HepG2 (cell line): ENCODE results near the gene PKMYT1. TPM values are rescaled to one million over a fixed set of nuclear protein-coding genes. Genes with fewer than 3 reads are reported as not detected.

Experiments
- AGO2 ChIP-seq: fragments of 200-400 bp; formaldehyde crosslinking; optimal IDR thresholded peaks from 2 replicates; pipeline ENCODE3; 2017; ENCODE audit warnings: mild to moderate bottlenecking, low read depth, low read length, moderate library complexity
- CHCHD3 ChIP-seq: sonication (generic); formaldehyde crosslinking; IDR thresholded peaks from 2 replicates; pipeline ENCODE4 v1.8.0; 2022; ENCODE audit warnings: mild to moderate bottlenecking, missing genetic modification reagents, moderate library complexity
- EZH2 ChIP-seq: conservative IDR thresholded peaks from 2 replicates; pipeline ENCODE4 v1.6.1; 2012; ENCODE audit warnings: mild to moderate bottlenecking, low read depth, low read length, moderate library complexity
- FOXK2 ChIP-seq: fragments of 450-650 bp; IDR thresholded peaks from 2 replicates; pipeline ENCODE4 v1.6.1; 2016
- KDM5A ChIP-seq: fragments of 200-600 bp; sonication (generic); IDR thresholded peaks from 2 replicates; pipeline ENCODE4 v1.7.0; 2018; ENCODE audit warnings: antibody characterized with exemption, mild to moderate bottlenecking, low read length, borderline replicate concordance
- KDM5B ChIP-seq: sonication (generic); formaldehyde crosslinking; IDR thresholded peaks from 2 replicates; pipeline ENCODE4 v1.4.0; 2020; ENCODE audit warnings: missing genetic modification reagents, mild to moderate bottlenecking, borderline replicate concordance
- MED1 ChIP-seq: sonication (generic); formaldehyde crosslinking; IDR thresholded peaks from 2 replicates; pipeline ENCODE4 v1.4.0; 2020; ENCODE audit warnings: missing genetic modification reagents
- MXI1 ChIP-seq: IDR thresholded peaks from 3 replicates; pipeline ENCODE4 v1.6.1; 2012; ENCODE audit warnings: low read depth, low read length, inconsistent platforms, borderline replicate concordance
- NCOA2 ChIP-seq: sonication (generic); formaldehyde crosslinking; IDR thresholded peaks from 2 replicates; pipeline ENCODE4 v1.8.0; 2022; ENCODE audit warnings: inconsistent platforms
- NR2C2 ChIP-seq: sonication (generic); formaldehyde crosslinking; IDR thresholded peaks from 2 replicates; pipeline ENCODE4 v1.4.0; 2020; ENCODE audit warnings: missing genetic modification reagents, mild to moderate bottlenecking, moderate library complexity, borderline replicate concordance
- YY1 ChIP-seq: IDR thresholded peaks from 2 replicates; pipeline ENCODE4 v1.6.1; 2011; ENCODE audit warnings: low read length, low read depth, moderate library complexity, mild to moderate bottlenecking; ENCODE audit not compliant: insufficient read depth, insufficient replicate concordance
- ZKSCAN5 ChIP-seq: sonication (generic); formaldehyde crosslinking; IDR thresholded peaks from 2 replicates; pipeline ENCODE4 v1.5.1; 2020; ENCODE audit warnings: mild to moderate bottlenecking, missing genetic modification reagents
- ZNF749 ChIP-seq: sonication (generic); formaldehyde crosslinking; IDR thresholded peaks from 2 replicates; pipeline ENCODE4 v1.8.0; 2022; ENCODE audit warnings: mild to moderate bottlenecking, missing genetic modification reagents, moderate library complexity, borderline replicate concordance
- ZSCAN21 ChIP-seq: sonication (generic); formaldehyde crosslinking; IDR thresholded peaks from 2 replicates; pipeline ENCODE4 v1.8.0; 2022; ENCODE audit warnings: mild to moderate bottlenecking, missing genetic modification reagents, moderate library complexity, borderline replicate concordance
- polyA plus RNA-seq, 8 experiments: library from polyadenylated mRNA; depleted of rRNA in 3 of 8; stranded (reverse) in 7 of 8; unstranded in 1 of 8; fragments of >200 nt; fragmentation: Illumina TruSeq in 4 of 8; extraction: Trizol in 4 of 8; gene quantifications; 2 replicates each; pipeline versions ENCODE4 v1.2.1 to v1.2.3, GENCODE V29; 2011 to 2016; ENCODE audit warnings: low read depth in 4 of 8, missing spikeins in 1 of 8, mixed read lengths in 1 of 8; ENCODE audit not compliant: insufficient read depth in 1 of 8
- total RNA-seq, 5 experiments: library from RNA; depleted of rRNA; stranded (reverse); fragments of >200 nt; fragmentation: Illumina TruSeq; extraction: Trizol; gene quantifications; 2 replicates each; pipeline ENCODE4 v1.2.3, GENCODE V29; 2016; ENCODE audit warnings: low read depth in 1 of 5
- TF ChIP-seq, protein P1 (sequence below): sonication (generic); formaldehyde crosslinking; IDR thresholded peaks from 2 replicates; pipeline ENCODE4 v1.5.1; 2020; ENCODE audit warnings: mild to moderate bottlenecking, missing genetic modification reagents, moderate library complexity
- TF ChIP-seq, protein P2 (sequence below): sonication (generic); formaldehyde crosslinking; IDR thresholded peaks from 2 replicates; pipeline ENCODE4 v1.5.1; 2020; ENCODE audit warnings: missing genetic modification reagents, mild to moderate bottlenecking, borderline replicate concordance
- TF ChIP-seq, protein P3 (sequence below), 2 experiments: sonication (generic) in 1 of 2; formaldehyde crosslinking in 1 of 2; IDR thresholded peaks; 2 replicates each; pipeline versions ENCODE4 v1.4.0 to v1.6.1; 2016 to 2020; ENCODE audit warnings: borderline replicate concordance in 1 of 2, low read depth in 1 of 2, mild to moderate bottlenecking in 1 of 2, missing genetic modification reagents in 1 of 2
- TF ChIP-seq, protein P4 (sequence below): sonication (generic); formaldehyde crosslinking; IDR thresholded peaks from 2 replicates; pipeline ENCODE4 v1.5.0; 2020; ENCODE audit warnings: missing genetic modification reagents, mild to moderate bottlenecking, borderline replicate concordance

The PKMYT1 gene
- total and polyA plus RNA-seq, 2 of the 13 experiments (the other 11 are each of a cell fraction or from before 2014, with no cell fraction given), result 7.0 to 27.8 TPM

DNA sequence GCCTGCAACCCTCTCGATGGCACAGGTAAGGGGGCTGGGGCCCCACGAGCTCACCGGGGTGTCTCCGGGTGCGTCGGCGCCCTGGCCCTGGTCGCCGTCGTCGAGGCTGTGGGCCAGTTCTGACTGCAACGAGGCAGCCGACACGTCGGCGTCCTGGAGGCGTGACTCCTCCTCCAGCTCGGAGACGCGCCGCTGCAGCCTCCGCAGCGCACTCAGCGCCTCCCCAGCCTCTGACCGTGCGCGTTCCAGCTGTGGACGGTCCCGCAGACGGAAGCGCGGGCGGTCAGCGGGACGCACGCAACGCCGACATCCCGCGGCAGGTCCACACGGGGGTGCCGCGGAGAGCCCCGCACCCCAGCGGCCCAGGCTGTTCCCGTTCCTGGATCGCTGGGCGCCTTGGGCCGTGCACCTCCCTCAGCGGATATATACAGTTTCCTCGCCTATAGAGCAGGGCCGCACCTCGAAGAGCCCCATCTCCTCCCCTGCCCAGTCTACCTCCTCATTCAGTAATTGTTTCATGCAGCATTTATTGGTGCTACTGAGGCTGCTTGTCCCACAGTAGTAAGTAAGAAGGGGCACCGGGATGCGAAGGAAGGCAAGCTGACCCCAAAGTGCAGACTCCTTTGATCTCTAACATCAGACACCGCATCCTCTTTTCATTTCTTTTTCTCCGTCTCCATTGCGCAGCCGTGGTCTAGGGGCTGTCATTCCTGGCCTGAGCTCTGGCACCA, 49.4 kb upstream of the PKMYT1 start (continued):
- TF ChIP-seq AGO2 (peak; percentile 68), MED1 (CRISPR knock-in tag) (no peak), ZSCAN21 (CRISPR knock-in tag) (0 out of 2 replicates have a peak, but pooled peaks have one; percentile 52), NR2C2 (CRISPR knock-in tag) (no peak), CHCHD3 (CRISPR knock-in tag) (no peak), MXI1 (no peak), KDM5A (no peak), EZH2 (peak; percentile 95), ZKSCAN5 (CRISPR knock-in tag) (no peak), YY1 (no peak), KDM5B (CRISPR knock-in tag) (no peak), NCOA2 (no peak), ZNF749 (CRISPR knock-in tag) (no peak), FOXK2 (no peak)
- TF ChIP-seq, protein P1, sequence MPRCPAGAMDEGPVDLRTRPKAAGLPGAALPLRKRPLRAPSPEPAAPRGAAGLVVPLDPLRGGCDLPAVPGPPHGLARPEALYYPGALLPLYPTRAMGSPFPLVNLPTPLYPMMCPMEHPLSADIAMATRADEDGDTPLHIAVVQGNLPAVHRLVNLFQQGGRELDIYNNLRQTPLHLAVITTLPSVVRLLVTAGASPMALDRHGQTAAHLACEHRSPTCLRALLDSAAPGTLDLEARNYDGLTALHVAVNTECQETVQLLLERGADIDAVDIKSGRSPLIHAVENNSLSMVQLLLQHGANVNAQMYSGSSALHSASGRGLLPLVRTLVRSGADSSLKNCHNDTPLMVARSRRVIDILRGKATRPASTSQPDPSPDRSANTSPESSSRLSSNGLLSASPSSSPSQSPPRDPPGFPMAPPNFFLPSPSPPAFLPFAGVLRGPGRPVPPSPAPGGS (CRISPR knock-in tag), result no peak
- TF ChIP-seq, protein P2, sequence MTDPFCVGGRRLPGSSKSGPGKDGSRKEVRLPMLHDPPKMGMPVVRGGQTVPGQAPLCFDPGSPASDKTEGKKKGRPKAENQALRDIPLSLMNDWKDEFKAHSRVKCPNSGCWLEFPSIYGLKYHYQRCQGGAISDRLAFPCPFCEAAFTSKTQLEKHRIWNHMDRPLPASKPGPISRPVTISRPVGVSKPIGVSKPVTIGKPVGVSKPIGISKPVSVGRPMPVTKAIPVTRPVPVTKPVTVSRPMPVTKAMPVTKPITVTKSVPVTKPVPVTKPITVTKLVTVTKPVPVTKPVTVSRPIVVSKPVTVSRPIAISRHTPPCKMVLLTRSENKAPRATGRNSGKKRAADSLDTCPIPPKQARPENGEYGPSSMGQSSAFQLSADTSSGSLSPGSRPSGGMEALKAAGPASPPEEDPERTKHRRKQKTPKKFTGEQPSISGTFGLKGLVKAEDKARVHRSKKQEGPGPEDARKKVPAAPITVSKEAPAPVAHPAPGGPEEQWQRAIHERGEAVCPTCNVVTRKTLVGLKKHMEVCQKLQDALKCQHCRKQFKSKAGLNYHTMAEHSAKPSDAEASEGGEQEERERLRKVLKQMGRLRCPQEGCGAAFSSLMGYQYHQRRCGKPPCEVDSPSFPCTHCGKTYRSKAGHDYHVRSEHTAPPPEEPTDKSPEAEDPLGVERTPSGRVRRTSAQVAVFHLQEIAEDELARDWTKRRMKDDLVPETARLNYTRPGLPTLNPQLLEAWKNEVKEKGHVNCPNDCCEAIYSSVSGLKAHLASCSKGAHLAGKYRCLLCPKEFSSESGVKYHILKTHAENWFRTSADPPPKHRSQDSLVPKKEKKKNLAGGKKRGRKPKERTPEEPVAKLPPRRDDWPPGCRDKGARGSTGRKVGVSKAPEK (CRISPR knock-in tag), result no peak
- TF ChIP-seq, protein P3, sequence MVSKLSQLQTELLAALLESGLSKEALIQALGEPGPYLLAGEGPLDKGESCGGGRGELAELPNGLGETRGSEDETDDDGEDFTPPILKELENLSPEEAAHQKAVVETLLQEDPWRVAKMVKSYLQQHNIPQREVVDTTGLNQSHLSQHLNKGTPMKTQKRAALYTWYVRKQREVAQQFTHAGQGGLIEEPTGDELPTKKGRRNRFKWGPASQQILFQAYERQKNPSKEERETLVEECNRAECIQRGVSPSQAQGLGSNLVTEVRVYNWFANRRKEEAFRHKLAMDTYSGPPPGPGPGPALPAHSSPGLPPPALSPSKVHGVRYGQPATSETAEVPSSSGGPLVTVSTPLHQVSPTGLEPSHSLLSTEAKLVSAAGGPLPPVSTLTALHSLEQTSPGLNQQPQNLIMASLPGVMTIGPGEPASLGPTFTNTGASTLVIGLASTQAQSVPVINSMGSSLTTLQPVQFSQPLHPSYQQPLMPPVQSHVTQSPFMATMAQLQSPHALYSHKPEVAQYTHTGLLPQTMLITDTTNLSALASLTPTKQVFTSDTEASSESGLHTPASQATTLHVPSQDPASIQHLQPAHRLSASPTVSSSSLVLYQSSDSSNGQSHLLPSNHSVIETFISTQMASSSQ (IDR thresholded peaks at IDR 0.05; ENCODE audit: low read depth), result no peak
- TF ChIP-seq, protein P3 (CRISPR knock-in tag; IDR thresholded peaks at IDR 0.05; ENCODE audit: borderline replicate concordance), result no peak
- TF ChIP-seq, protein P4, sequence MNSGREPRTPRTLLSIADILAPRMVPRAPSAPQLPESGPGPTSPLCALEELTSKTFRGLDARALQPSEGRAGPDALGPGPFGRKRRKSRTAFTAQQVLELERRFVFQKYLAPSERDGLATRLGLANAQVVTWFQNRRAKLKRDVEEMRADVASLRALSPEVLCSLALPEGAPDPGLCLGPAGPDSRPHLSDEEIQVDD, result no peak
